ENCODE data around the gene RAB12. TPM values are rescaled to one million over a fixed set of nuclear protein-coding genes. Genes with fewer than 3 reads are reported as not detected.
"Not testable (repeated sequence)": the region's sequence is repeated elsewhere in the genome, so short reads cannot be mapped to it uniquely, and the experiment has no call there.

The RAB12 gene
- total RNA-seq, 1 donor from 2014 or later, result 58.4 TPM

- no peak for DNase-seq (ENCODE audit: low read depth)
These were observed 34.2 kb downstream of the RAB12 start for GRCh38 chr18:8643326-8643878.

- not testable (repeated sequence) for DNase-seq (ENCODE audit: low read depth)
These were observed 38.1 kb downstream of the RAB12 start for GRCh38 chr18:8647359-8647758.

GRCh38 chr18:8651478-8652261, 42.4 kb downstream of the RAB12 start:
- DNase-seq (ENCODE audit: low read depth), result not testable (repeated sequence)

GRCh38 chr18:8654503-8655451, 45.5 kb downstream of the RAB12 start:
- DNase-seq (ENCODE audit: low read depth), result peak; percentile 29

- DNase-seq (ENCODE audit: low read depth), result no peak
These were observed 47.0 kb downstream of the RAB12 start for GRCh38 chr18:8656232-8656631.

- DNase-seq (ENCODE audit: low read depth), result no peak
These were observed 48.0 kb downstream of the RAB12 start for GRCh38 chr18:8657050-8657820.

GRCh38 chr18:8657873-8658470, 48.7 kb downstream of the RAB12 start:
- DNase-seq (ENCODE audit: low read depth), result peak; percentile 9

- DNase-seq (ENCODE audit: low read depth), result no peak
These were observed 49.7 kb downstream of the RAB12 start for GRCh38 chr18:8658858-8659485.

GRCh38 chr18:8659609-8660242, 50.5 kb downstream of the RAB12 start:
- DNase-seq (ENCODE audit: low read depth), result no peak

GRCh38 chr18:8660316-8660715, 51.1 kb downstream of the RAB12 start:
- no peak for DNase-seq (ENCODE audit: low read depth)

- DNase-seq (ENCODE audit: low read depth), result peak; percentile 81
These were observed 52.7 kb downstream of the RAB12 start for GRCh38 chr18:8661754-8662559.

GRCh38 chr18:8662560-8663255, 53.5 kb downstream of the RAB12 start:
- no peak for DNase-seq (ENCODE audit: low read depth)

- no peak for DNase-seq (ENCODE audit: low read depth)
These were observed 58.6 kb downstream of the RAB12 start for GRCh38 chr18:8667846-8668245.

- no peak for DNase-seq (ENCODE audit: low read depth)
These were observed 59.1 kb downstream of the RAB12 start for GRCh38 chr18:8668381-8668780.

GRCh38 chr18:8669571-8669970, 60.3 kb downstream of the RAB12 start:
- no peak for DNase-seq (ENCODE audit: low read depth)

GRCh38 chr18:8673256-8674209, 64.3 kb downstream of the RAB12 start:
- no peak for DNase-seq (ENCODE audit: low read depth)

- no peak for DNase-seq (ENCODE audit: low read depth)
These were observed 65.8 kb downstream of the RAB12 start for GRCh38 chr18:8675057-8675456.

- DNase-seq (ENCODE audit: low read depth), result no peak
These were observed 72.0 kb downstream of the RAB12 start for GRCh38 chr18:8681196-8681595.

Measured in renal cortical epithelial cell (primary cell).